PC-9 (cell line): ENCODE measurements around the gene SNX33. TPM values are rescaled to one million over a fixed set of nuclear protein-coding genes. Genes with fewer than 3 reads are reported as not detected.

Experiments used
- BruUV-seq: library from RNA; stranded (reverse); fragments of 400-500 nt; replicated peaks from 2 replicates; lab custom pipeline; 2021; lab: Mats Ljungman, UMichigan
- CTCF ChIA-PET: fragments of 300-600 bp; sonication (Branson Sonifier 250); formaldehyde crosslinking; loops from one replicate; lab custom pipeline; 2022; ENCODE audit warnings: antibody characterized with exemption; lab: Charles Lee
- POLR2A ChIA-PET: fragments of 300-600 bp; sonication (Branson Sonifier 250); formaldehyde crosslinking; loops from one replicate; lab custom pipeline; 2022; ENCODE audit warnings: antibody characterized with exemption; ENCODE audit not compliant: unreplicated experiment; lab: Charles Lee
- DNase-seq, 2 experiments: peaks; one replicate each; pipeline versions ENCODE4 v3.0.0 to v3.0.0-alpha.2; 2015 to 2022; ENCODE audit warnings: mixed read lengths in 1 of 2
- H2AFZ ChIP-seq: fragments of 200-600 bp; sonication (generic); 2 replicates; pipeline ENCODE4 v1.8.1; 2017; ENCODE audit warnings: antibody characterized with exemption
- H3F3A ChIP-seq: fragments of 200-600 bp; sonication (generic); 2 replicates; pipeline ENCODE4 v1.8.1; 2017; ENCODE audit warnings: antibody characterized with exemption, mild to moderate bottlenecking, low read depth; ENCODE audit not compliant: insufficient read depth
- H3K27ac ChIP-seq: fragments of 200-600 bp; sonication (generic); 2 replicates; pipeline ENCODE4 v1.6.1; 2016; ENCODE audit warnings: mixed run types
- H3K27me3 ChIP-seq: fragments of 200-600 bp; sonication (generic); 2 replicates; pipeline ENCODE4 v1.6.1; 2016; ENCODE audit warnings: low read depth, mixed run types; ENCODE audit not compliant: insufficient read depth
- H3K36me3 ChIP-seq: fragments of 200-600 bp; sonication (generic); 2 replicates; pipeline ENCODE4 v1.6.1; 2016; ENCODE audit warnings: low read depth, mixed run types
- H3K4me1 ChIP-seq: fragments of 200-600 bp; sonication (generic); replicated peaks from 2 replicates; pipeline ENCODE4 v1.6.1; 2016; ENCODE audit warnings: mixed run types; ENCODE audit not compliant: insufficient read depth
- H3K4me2 ChIP-seq: fragments of 200-600 bp; sonication (generic); 2 replicates; pipeline ENCODE4 v1.6.1; 2017; ENCODE audit warnings: mixed run types
- H3K4me3 ChIP-seq: fragments of 200-600 bp; sonication (generic); 2 replicates; pipeline ENCODE4 v1.6.1; 2016; ENCODE audit warnings: mixed run types
- H3K79me2 ChIP-seq: fragments of 200-600 bp; sonication (generic); 2 replicates; pipeline ENCODE4 v1.6.1; 2017; ENCODE audit warnings: low read depth, mixed run types
- H3K9me2 ChIP-seq: fragments of 200-600 bp; sonication (generic); 2 replicates; pipeline ENCODE4 v1.8.1; 2017; ENCODE audit warnings: mild to moderate bottlenecking; ENCODE audit not compliant: insufficient read depth
- H3K9me3 ChIP-seq: fragments of 200-600 bp; sonication (generic); 2 replicates; pipeline ENCODE4 v1.8.1; 2016; ENCODE audit warnings: low read depth; ENCODE audit not compliant: insufficient read depth
- H4K20me1 ChIP-seq: fragments of 200-600 bp; sonication (generic); 2 replicates; pipeline ENCODE4 v1.8.1; 2017; ENCODE audit not compliant: insufficient read depth
- EZH2 ChIP-seq: fragments of 200-600 bp; sonication (generic); IDR thresholded peaks from 2 replicates; pipeline ENCODE4 v1.8.0; 2017; ENCODE audit warnings: antibody characterized with exemption, low read depth
- intact Hi-C: fragments of 100-400 bp; cut with micrococcal nuclease; formaldehyde crosslinking; loops from one replicate; pipeline ENCODE4 v1.10.0; 2022; ENCODE audit not compliant: unreplicated experiment
- total RNA-seq: library from RNA; stranded (reverse); gene quantifications from 2 replicates; pipeline ENCODE4 v1.2.3, GENCODE V29; 2021
- TF ChIP-seq, protein P1 (sequence below): fragments of 200-600 bp; sonication (generic); conservative IDR thresholded peaks from 2 replicates; pipeline ENCODE4 v1.6.1; 2017; ENCODE audit warnings: mixed run types, antibody characterized with exemption, mild to moderate bottlenecking, moderate library complexity

The SNX33 gene
- total RNA-seq, 1 experiment from 2014 or later, result 27.8 TPM

DNA sequence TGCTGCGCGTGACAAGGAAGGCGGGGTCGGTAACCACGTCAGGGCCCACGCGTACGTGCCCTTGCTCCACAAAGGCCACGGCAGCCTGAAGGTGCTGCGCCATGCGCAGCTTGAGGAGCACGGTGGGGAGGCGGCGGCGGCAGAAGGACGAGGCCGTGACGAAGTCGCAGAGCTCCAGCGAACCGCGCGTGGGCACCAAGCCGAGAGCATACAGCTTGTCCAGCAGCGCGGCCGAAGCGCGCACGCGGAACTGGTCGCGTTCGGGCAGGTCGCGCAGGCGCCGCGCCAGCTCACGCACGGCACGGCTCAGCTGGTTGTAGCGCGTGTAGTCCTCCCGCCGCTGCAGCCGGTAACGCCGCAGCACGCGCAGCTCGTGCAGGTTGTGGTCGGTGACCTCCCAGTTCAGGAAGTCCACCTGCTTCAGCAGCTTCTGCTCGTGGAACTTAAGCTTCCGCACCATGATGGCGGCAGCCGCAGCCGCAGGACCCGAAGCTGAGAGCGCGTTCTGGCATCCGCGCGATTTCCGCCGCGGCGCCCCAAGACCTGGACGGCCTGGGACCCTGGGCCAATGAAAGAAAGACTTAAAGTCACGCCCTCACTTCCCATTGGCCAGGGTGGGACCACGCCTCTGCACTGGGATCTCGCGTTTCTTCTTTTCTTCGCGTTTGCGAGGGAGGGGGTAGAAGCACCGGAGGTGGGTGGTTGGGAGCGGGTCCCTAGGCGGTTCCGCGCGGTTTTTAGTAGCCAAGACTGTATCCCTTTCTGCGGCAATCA, 7.8 kb upstream of the SNX33 start, which contains the start of gene IMP3:
Gene IMP3, minus strand, starts transcription at position 516 of the 774 bp plus-strand sequence. Its CDS starts 56 bp downstream, at position 460.
- ChIA-PET CTCF (interaction anchor here (1.0 kb wide), 1 partner anchor 272 kb away, joined by 3 read pairs; no protein-coding TSS in a partner anchor), POLR2A (interaction anchor here (0.6 to 1.2 kb wide), 8 partner anchors 14 to 548 kb away, joined by 3 to 21 read pairs (median 5); partner anchors contain the start of genes SIN3A and SNUPN)
- H3K79me2 ChIP-seq, result peaks cover 44% of the 10 kb centered on the region

DNA sequence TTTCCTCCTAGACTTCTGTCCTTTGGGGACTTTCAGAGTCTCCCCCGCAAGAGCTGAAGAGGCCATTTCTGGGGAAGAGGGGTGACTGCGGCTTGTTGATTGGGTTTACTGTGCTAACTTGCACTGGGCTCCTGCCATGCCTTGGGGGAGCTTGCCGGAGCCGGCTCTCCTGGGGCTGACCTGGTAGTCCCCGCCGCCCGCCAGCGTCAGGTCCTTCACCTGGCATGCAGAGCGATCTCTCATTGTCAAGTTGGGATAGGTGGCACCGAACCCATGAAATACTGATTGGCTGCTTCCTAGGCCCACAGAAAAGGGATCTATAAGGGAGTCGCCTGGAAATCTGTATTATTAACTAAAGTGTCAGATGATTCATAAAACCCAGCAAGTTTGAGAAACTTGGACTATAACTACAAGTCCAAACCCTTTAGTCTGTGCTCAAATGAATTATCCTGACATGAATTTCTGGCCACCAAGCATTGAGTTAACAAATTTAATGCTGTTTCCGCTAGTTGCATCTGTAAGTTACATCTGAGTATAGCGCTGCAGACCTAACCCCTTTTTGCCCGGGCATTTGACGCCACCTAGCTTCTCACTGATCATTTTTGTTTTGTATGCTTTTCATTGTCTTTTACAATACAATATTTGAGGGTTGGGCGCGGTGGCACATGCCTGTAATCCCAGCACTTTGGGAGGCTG, 7.1 kb upstream of the SNX33 start:
- intact Hi-C loops, result loop anchor here (2.0 to 5.0 kb wide), 6 partner anchors 14 to 273 kb away; partner anchors contain the start of gene MAN2C1
- Histone ChIP-seq H3K36me3 (no peaks in the 10 kb centered on the region; the same call in 1 of the 2 replicates), H2AFZ (peak overlapping the region; percentile 84), H3K27ac (peak overlapping the region; percentile 70), H3K4me2 (peak overlapping the region; percentile 83), H3K79me2 (peaks cover 43% of the 10 kb centered on the region), H3F3A (peaks cover 23% of the 10 kb centered on the region), H3K9me3 (no peaks in the 10 kb centered on the region), H3K27me3 (no peaks in the 10 kb centered on the region), H3K4me3 (peak overlapping the region; percentile 88), H3K4me1 (peaks cover 41% of the 10 kb centered on the region), H4K20me1 (peaks cover 8% of the 10 kb centered on the region), H3K9me2 (no peaks in the 10 kb centered on the region)
- TF ChIP-seq, protein P1, sequence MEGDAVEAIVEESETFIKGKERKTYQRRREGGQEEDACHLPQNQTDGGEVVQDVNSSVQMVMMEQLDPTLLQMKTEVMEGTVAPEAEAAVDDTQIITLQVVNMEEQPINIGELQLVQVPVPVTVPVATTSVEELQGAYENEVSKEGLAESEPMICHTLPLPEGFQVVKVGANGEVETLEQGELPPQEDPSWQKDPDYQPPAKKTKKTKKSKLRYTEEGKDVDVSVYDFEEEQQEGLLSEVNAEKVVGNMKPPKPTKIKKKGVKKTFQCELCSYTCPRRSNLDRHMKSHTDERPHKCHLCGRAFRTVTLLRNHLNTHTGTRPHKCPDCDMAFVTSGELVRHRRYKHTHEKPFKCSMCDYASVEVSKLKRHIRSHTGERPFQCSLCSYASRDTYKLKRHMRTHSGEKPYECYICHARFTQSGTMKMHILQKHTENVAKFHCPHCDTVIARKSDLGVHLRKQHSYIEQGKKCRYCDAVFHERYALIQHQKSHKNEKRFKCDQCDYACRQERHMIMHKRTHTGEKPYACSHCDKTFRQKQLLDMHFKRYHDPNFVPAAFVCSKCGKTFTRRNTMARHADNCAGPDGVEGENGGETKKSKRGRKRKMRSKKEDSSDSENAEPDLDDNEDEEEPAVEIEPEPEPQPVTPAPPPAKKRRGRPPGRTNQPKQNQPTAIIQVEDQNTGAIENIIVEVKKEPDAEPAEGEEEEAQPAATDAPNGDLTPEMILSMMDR, result peak; percentile 58
- no peak for TF ChIP-seq EZH2
- ChIA-PET CTCF (interaction anchor here (0.6 to 1.0 kb wide), 2 partner anchors 20 to 273 kb away, joined by 3 read pairs; no protein-coding TSS in a partner anchor), POLR2A (interaction anchor here (0.6 to 1.2 kb wide), 5 partner anchors 15 to 247 kb away, joined by 3 to 21 read pairs (median 6); partner anchors contain the start of genes SIN3A and SNUPN)
- BruUV-seq, result TSS peak; percentile 96
- DNase-seq, result peak; percentile 49 to 58

More for the DNA sequence above, 7.8 kb upstream of the SNX33 start, which contains the start of gene IMP3:
- H3K4me3 ChIP-seq, result peak within 1 kb of the TSS; percentile 88
- no TSS peak for BruUV-seq
- H3K27ac ChIP-seq, result peak within 1 kb of the TSS; percentile 70
- H3F3A ChIP-seq, result peaks cover 23% of the 10 kb centered on the region
- H3K4me1 ChIP-seq, result peaks cover 38% of the 10 kb centered on the region
- no peak for TF ChIP-seq EZH2
- TF ChIP-seq, protein P1, result no peak
- intact Hi-C loops, result loop anchor here (2.0 to 5.0 kb wide), 6 partner anchors 13 to 273 kb away; partner anchors contain the start of gene MAN2C1
- H3K36me3 ChIP-seq, result no peaks in the 10 kb centered on the region; the same call in 1 of the 2 replicates
- no peaks in the 10 kb centered on the region for H3K27me3 ChIP-seq
- H2AFZ ChIP-seq, result peak within 1 kb of the TSS; percentile 84
- no peaks in the 10 kb centered on the region for H3K9me3 ChIP-seq
- H3K4me2 ChIP-seq, result peak within 1 kb of the TSS; percentile 83
- no peaks in the 10 kb centered on the region for H3K9me2 ChIP-seq
- peak; percentile 92 to 93 for DNase-seq
- H4K20me1 ChIP-seq, result peaks cover 8% of the 10 kb centered on the region

DNA sequence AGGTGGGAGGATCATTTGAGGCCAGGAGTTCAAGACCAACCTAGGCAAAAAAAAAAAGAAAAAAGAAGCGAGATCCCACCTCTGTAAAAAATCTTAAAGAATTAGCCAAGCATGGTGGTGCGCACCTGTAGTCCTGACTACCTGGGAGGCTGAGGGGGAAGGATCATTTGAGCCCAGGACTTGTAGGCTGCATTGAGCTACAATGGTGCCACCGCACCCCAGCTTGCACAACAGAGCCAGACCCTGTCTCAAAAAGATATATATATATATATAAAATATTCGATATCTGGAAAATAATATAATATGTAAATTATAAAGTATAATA, 6.6 kb upstream of the SNX33 start:
- Histone ChIP-seq H3K4me2 (peak overlapping the region; percentile 83), H4K20me1 (peaks cover 6% of the 10 kb centered on the region), H3F3A (peaks cover 23% of the 10 kb centered on the region), H3K27ac (peak overlapping the region; percentile 70), H3K27me3 (no peaks in the 10 kb centered on the region), H3K36me3 (no peaks in the 10 kb centered on the region; the same call in 1 of the 2 replicates), H3K79me2 (peaks cover 44% of the 10 kb centered on the region), H3K9me3 (no peaks in the 10 kb centered on the region), H3K9me2 (no peaks in the 10 kb centered on the region), H2AFZ (no peak overlapping the region), H3K4me3 (peak overlapping the region; percentile 88; the same call in 1 of the 2 replicates), H3K4me1 (peaks cover 41% of the 10 kb centered on the region)
- BruUV-seq, result no TSS peak
- CTCF ChIA-PET, result no interaction called here
- intact Hi-C loops, result loop anchor here (2.0 to 5.0 kb wide), 6 partner anchors 14 to 274 kb away; partner anchors contain the start of gene MAN2C1
- POLR2A ChIA-PET, result interaction anchor here (0.5 kb wide), 1 partner anchor 31 kb away, joined by 4 read pairs; no protein-coding TSS in a partner anchor
- DNase-seq, result no peak
- TF ChIP-seq EZH2, result no peak
- TF ChIP-seq, protein P1, result no peak
